ENCODE results near the gene FHIT.

The FHIT gene

DNA sequence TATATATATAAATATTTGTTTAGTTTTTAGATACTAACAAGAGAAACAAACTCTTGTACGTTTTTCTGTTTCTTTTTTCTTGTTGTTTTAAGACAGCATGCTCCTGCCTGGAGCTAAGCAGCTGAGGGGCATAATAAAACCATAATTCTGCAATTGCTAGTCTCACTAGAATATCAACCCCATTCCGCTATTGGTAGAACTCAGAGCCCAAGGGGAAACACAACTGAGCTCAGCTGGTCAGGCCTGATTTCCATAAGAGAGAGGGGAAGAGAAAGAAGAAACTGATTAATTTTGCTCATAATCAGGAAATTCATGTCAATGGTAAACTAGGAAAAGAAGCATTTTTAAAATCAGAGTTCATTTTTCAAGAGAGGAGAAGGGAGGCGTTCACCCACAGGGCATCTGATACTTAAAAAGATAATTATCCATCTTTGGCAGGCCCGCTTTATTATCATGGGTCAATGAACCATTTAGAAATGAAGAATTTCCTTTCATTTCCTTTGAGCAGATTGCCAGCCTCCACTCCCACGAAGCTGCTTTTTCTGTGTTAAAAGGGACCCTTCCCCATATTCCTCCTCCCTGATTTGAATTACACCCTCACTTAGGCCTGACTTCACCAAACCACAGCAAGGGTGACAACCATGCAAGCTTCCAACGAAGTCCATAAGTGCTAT is 1236.1 kb downstream of the FHIT start:
- H3K27me3 ChIP-seq (ENCODE audit: control insufficient read depth in 1 of 2, insufficient read depth in 2 of 2, low read length in 2 of 2): no peaks in the 10 kb centered on the region
- no peak overlapping the region for H3K27ac ChIP-seq (ENCODE audit: low read depth, low read length)
- no peaks in the 10 kb centered on the region for H3K9me3 ChIP-seq (ENCODE audit: control insufficient read depth in 1 of 2, low read length in 2 of 2)
- no peaks in the 10 kb centered on the region for H3K36me3 ChIP-seq (ENCODE audit: control insufficient read depth in 1 of 2, insufficient read depth in 2 of 2, low read length in 2 of 2)
- no peak overlapping the region for H3K4me3 ChIP-seq (ENCODE audit: low read depth in 1 of 2, low read length in 2 of 2)
- no peak overlapping the region for H3K9ac ChIP-seq (ENCODE audit: low read depth in 1 of 2, low read length in 2 of 2)
- H3K4me1 ChIP-seq (ENCODE audit: control insufficient read depth in 1 of 2, insufficient read depth in 2 of 2, low read length in 2 of 2): no peaks in the 10 kb centered on the region

DNA sequence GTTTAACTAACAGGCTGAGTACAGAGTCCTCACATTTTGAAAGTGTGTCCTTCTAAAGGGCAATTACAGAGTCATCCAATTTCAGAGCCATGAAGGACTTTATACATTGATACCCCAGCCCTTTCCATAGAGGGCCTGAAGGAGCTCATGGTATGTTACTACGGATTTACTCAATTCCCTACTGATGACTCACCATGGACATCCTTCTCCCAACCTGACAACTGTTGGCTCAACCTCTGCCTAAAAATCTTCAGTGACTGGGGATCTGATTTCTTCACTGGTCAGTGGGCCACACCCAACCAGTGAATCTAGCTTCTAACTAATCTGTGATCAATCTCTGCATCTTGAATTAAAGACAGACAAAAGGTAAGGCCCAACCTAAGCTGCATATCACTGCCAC is 1238.0 kb downstream of the FHIT start:
- no peak overlapping the region for H3K9ac ChIP-seq (ENCODE audit: low read depth in 1 of 2, low read length in 2 of 2)
- H3K4me3 ChIP-seq (ENCODE audit: low read depth in 1 of 2, low read length in 2 of 2): no peak overlapping the region
- no peaks in the 10 kb centered on the region for H3K9me3 ChIP-seq (ENCODE audit: control insufficient read depth in 1 of 2, low read length in 2 of 2)
- no peaks in the 10 kb centered on the region for H3K4me1 ChIP-seq (ENCODE audit: control insufficient read depth in 1 of 2, insufficient read depth in 2 of 2, low read length in 2 of 2)
- H3K27me3 ChIP-seq (ENCODE audit: control insufficient read depth in 1 of 2, insufficient read depth in 2 of 2, low read length in 2 of 2): no peaks in the 10 kb centered on the region
- no peak overlapping the region for H3K27ac ChIP-seq (ENCODE audit: low read depth, low read length)
- no peaks in the 10 kb centered on the region for H3K36me3 ChIP-seq (ENCODE audit: control insufficient read depth in 1 of 2, insufficient read depth in 2 of 2, low read length in 2 of 2)

DNA sequence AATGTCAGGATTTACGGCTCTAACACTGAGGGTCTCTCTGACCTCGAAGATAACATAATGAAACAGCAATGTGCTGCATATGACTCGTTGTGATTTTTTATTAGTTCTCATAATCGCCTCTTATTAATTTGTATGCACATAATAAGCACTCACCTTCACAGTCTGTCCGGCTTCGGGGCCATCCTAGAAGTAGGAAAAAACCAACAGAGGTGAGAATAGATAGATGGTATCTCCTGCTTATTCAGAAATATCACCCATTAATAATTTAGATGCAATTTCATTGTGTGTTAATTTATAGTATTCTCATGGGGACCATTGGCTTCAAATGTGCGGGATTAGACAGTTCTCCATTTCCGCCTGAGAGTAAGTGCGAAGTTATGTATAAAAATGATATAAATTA is 1240.0 kb downstream of the FHIT start:
- H3K4me3 ChIP-seq (ENCODE audit: low read depth in 1 of 2, low read length in 2 of 2): no peak overlapping the region

DNA sequence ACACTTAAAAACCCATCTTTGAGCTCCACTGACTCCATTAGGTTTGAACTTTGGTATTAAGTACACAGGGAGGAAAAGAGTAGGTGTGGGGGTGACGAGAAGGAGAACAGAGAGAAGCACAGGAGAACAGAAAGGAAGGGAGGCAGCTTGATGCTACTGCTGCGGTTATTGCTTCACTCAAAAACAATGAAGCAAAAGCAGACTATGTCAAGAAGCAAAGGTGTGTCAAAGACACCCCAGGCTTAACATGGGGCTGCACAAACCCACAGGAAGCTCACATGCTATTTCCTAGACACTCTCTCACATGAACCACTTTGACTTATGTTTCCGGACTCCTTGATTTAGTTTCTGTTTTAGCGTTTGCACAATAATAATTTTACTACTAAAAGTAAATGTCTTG is 1240.5 kb downstream of the FHIT start:
- Histone ChIP-seq H3K9me3 (ENCODE audit: control insufficient read depth in 1 of 2, low read length in 2 of 2) (no peaks in the 10 kb centered on the region), H3K36me3 (ENCODE audit: control insufficient read depth in 1 of 2, insufficient read depth in 2 of 2, low read length in 2 of 2) (no peaks in the 10 kb centered on the region), H3K27me3 (ENCODE audit: control insufficient read depth in 1 of 2, insufficient read depth in 2 of 2, low read length in 2 of 2) (no peaks in the 10 kb centered on the region), H3K4me3 (ENCODE audit: low read depth in 1 of 2, low read length in 2 of 2) (no peak overlapping the region), H3K27ac (ENCODE audit: low read depth, low read length) (no peak overlapping the region), H3K4me1 (ENCODE audit: control insufficient read depth in 1 of 2, insufficient read depth in 2 of 2, low read length in 2 of 2) (no peaks in the 10 kb centered on the region), H3K9ac (ENCODE audit: low read depth in 1 of 2, low read length in 2 of 2) (no peak overlapping the region)

More for the DNA sequence above, 1240.0 kb downstream of the FHIT start:
- Histone ChIP-seq H3K9me3 (ENCODE audit: control insufficient read depth in 1 of 2, low read length in 2 of 2) (no peaks in the 10 kb centered on the region), H3K27me3 (ENCODE audit: control insufficient read depth in 1 of 2, insufficient read depth in 2 of 2, low read length in 2 of 2) (no peaks in the 10 kb centered on the region), H3K9ac (ENCODE audit: low read depth in 1 of 2, low read length in 2 of 2) (no peak overlapping the region), H3K27ac (ENCODE audit: low read depth, low read length) (no peak overlapping the region), H3K36me3 (ENCODE audit: control insufficient read depth in 1 of 2, insufficient read depth in 2 of 2, low read length in 2 of 2) (no peaks in the 10 kb centered on the region), H3K4me1 (ENCODE audit: control insufficient read depth in 1 of 2, insufficient read depth in 2 of 2, low read length in 2 of 2) (no peaks in the 10 kb centered on the region)

DNA sequence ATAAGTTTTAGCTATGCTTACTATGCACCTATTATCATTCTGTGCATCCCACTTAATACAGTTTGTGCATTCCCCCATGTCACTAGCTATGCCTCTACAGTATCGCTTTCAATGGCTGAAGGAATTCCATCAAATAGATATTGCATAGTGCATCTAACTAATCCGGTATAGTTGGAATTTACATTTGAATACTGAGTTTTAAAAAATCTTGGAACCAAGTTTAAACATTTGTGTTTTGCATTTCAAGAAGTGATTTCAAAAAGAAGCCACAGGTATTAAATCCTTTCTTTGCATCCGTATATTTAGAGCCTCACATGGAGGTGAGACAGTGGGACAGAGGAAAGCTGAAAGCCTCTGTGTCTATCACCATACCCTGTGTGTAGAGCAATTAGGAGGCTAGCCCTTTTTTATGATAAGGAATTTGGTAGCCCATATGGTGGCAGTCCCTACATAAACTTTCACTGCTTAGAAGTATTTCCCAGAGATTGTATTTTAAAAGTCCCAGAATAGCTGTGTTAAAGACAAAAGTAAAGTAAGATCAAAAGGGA is 1241.2 kb downstream of the FHIT start:
- Histone ChIP-seq H3K36me3 (ENCODE audit: control insufficient read depth in 1 of 2, insufficient read depth in 2 of 2, low read length in 2 of 2) (no peaks in the 10 kb centered on the region), H3K4me3 (ENCODE audit: low read depth in 1 of 2, low read length in 2 of 2) (no peak overlapping the region), H3K4me1 (ENCODE audit: control insufficient read depth in 1 of 2, insufficient read depth in 2 of 2, low read length in 2 of 2) (no peaks in the 10 kb centered on the region), H3K27ac (ENCODE audit: low read depth, low read length) (no peak overlapping the region), H3K9me3 (ENCODE audit: control insufficient read depth in 1 of 2, low read length in 2 of 2) (no peaks in the 10 kb centered on the region), H3K9ac (ENCODE audit: low read depth in 1 of 2, low read length in 2 of 2) (no peak overlapping the region), H3K27me3 (ENCODE audit: control insufficient read depth in 1 of 2, insufficient read depth in 2 of 2, low read length in 2 of 2) (no peaks in the 10 kb centered on the region)

DNA sequence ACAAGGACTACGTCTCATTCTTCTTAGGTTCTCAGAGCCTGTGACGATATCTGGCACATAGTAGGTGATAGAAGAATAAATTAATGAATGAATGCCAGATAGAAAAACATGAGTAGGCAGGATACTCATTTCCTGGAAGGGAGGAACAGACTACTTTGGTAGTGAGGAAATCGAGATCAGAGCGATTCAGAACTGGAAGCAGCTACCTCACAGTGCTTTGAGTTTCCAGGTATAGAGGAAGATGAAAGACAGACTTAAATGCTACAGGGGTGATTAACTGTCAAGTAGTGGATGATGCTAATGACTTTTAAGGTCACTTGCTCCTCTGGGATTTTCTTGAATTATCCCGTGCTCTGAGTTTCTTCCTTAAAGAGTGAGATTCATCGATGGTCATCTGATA is 1249.9 kb downstream of the FHIT start:
- no peaks in the 10 kb centered on the region for H3K4me1 ChIP-seq (ENCODE audit: control insufficient read depth in 1 of 2, insufficient read depth in 2 of 2, low read length in 2 of 2)
- no peak overlapping the region for H3K27ac ChIP-seq (ENCODE audit: low read depth, low read length)
- H3K27me3 ChIP-seq (ENCODE audit: control insufficient read depth in 1 of 2, insufficient read depth in 2 of 2, low read length in 2 of 2): no peaks in the 10 kb centered on the region
- no peaks in the 10 kb centered on the region for H3K36me3 ChIP-seq (ENCODE audit: control insufficient read depth in 1 of 2, insufficient read depth in 2 of 2, low read length in 2 of 2)
- no peak overlapping the region for H3K4me3 ChIP-seq (ENCODE audit: low read depth in 1 of 2, low read length in 2 of 2)
- H3K9me3 ChIP-seq (ENCODE audit: control insufficient read depth in 1 of 2, low read length in 2 of 2): no peaks in the 10 kb centered on the region
- no peak overlapping the region for H3K9ac ChIP-seq (ENCODE audit: low read depth in 1 of 2, low read length in 2 of 2)

DNA sequence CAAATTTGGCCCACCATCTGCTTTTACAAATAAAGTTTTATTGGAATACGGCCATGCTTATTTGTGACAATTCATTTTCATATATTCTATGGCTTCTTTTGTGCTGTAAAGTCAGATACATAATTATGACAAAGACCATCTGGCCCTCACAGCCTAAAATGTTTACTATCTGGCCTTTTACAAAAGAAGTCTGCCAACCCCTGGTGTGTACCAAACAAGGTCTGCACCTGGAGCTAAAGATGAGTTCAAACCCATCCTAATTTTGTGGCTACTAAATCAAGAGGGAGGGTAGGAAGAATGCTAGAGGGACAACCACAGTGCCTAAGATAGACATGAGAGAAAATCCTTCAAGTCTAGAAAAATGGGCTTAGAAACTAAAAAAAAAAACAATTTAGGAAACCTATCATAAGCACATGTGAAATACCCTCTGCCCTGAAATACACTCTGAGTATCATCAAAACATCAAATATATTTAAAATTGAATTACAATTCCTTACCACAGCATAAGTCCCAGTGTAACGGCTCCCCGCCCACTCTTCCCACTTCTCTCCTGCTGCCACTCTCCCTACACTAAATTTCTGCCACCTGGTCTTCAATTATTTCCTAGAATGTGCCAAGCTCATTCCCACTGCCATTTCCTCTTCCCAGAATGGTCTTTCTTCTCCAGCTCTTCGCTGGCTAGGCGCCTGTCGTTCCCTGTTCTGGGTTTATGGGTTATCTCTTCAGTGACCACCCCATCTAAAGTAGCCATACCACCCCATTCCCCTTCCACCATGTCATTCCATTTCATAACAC is 1250.7 kb downstream of the FHIT start:
- Histone ChIP-seq H3K27ac (ENCODE audit: low read depth, low read length) (no peak overlapping the region), H3K4me3 (ENCODE audit: low read depth in 1 of 2, low read length in 2 of 2) (no peak overlapping the region), H3K9ac (ENCODE audit: low read depth in 1 of 2, low read length in 2 of 2) (no peak overlapping the region), H3K27me3 (ENCODE audit: control insufficient read depth in 1 of 2, insufficient read depth in 2 of 2, low read length in 2 of 2) (no peaks in the 10 kb centered on the region), H3K4me1 (ENCODE audit: control insufficient read depth in 1 of 2, insufficient read depth in 2 of 2, low read length in 2 of 2) (no peaks in the 10 kb centered on the region), H3K9me3 (ENCODE audit: control insufficient read depth in 1 of 2, low read length in 2 of 2) (no peaks in the 10 kb centered on the region), H3K36me3 (ENCODE audit: control insufficient read depth in 1 of 2, insufficient read depth in 2 of 2, low read length in 2 of 2) (no peaks in the 10 kb centered on the region)

DNA sequence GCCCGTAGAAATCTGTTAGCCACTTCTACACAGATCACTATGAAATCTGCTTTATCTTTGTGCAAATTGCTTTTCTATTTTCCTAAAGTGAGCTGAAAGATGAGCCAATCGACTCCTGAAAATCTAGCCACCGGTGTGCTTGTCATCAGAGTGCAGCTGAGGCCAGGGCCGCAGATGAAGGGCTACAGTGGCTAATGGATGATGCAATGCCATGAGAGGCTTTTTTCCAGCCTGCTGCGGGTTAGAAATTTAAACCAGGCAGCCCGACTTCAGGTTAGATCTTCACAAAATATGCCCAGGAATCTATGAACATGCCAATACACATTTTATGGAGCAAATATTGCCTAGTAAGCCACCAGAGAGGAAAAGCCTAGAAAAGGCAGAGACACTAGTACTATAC is 1253.2 kb downstream of the FHIT start:
- Histone ChIP-seq H3K27me3 (ENCODE audit: control insufficient read depth in 1 of 2, insufficient read depth in 2 of 2, low read length in 2 of 2) (no peaks in the 10 kb centered on the region), H3K36me3 (ENCODE audit: control insufficient read depth in 1 of 2, insufficient read depth in 2 of 2, low read length in 2 of 2) (no peaks in the 10 kb centered on the region), H3K9ac (ENCODE audit: low read depth in 1 of 2, low read length in 2 of 2) (no peak overlapping the region), H3K4me3 (ENCODE audit: low read depth in 1 of 2, low read length in 2 of 2) (no peak overlapping the region), H3K9me3 (ENCODE audit: control insufficient read depth in 1 of 2, low read length in 2 of 2) (no peaks in the 10 kb centered on the region), H3K27ac (ENCODE audit: low read depth, low read length) (no peak overlapping the region), H3K4me1 (ENCODE audit: control insufficient read depth in 1 of 2, insufficient read depth in 2 of 2, low read length in 2 of 2) (no peaks in the 10 kb centered on the region)

DNA sequence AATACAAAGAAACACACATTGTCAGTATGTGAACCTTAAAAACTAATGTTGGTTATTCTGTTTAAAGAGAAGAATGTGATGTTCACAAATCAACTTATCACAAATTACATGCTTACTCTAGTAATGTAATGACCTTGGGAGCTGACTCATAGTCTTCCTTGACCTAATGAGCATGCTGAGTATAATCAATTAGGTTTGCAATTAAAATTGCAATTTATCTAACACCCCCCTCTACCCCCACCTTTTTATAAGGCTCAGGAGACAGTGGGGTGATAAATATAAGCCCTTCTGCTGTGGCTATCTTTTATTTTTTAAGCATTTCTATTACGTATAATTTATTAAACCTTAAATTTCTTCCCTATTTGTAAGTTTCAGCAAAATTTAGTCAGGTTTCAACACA is 1253.7 kb downstream of the FHIT start:
- Histone ChIP-seq H3K4me1 (ENCODE audit: control insufficient read depth in 1 of 2, insufficient read depth in 2 of 2, low read length in 2 of 2) (no peaks in the 10 kb centered on the region), H3K9ac (ENCODE audit: low read depth in 1 of 2, low read length in 2 of 2) (no peak overlapping the region), H3K27ac (ENCODE audit: low read depth, low read length) (no peak overlapping the region), H3K9me3 (ENCODE audit: control insufficient read depth in 1 of 2, low read length in 2 of 2) (no peaks in the 10 kb centered on the region), H3K4me3 (ENCODE audit: low read depth in 1 of 2, low read length in 2 of 2) (no peak overlapping the region), H3K36me3 (ENCODE audit: control insufficient read depth in 1 of 2, insufficient read depth in 2 of 2, low read length in 2 of 2) (no peaks in the 10 kb centered on the region), H3K27me3 (ENCODE audit: control insufficient read depth in 1 of 2, insufficient read depth in 2 of 2, low read length in 2 of 2) (no peaks in the 10 kb centered on the region)

DNA sequence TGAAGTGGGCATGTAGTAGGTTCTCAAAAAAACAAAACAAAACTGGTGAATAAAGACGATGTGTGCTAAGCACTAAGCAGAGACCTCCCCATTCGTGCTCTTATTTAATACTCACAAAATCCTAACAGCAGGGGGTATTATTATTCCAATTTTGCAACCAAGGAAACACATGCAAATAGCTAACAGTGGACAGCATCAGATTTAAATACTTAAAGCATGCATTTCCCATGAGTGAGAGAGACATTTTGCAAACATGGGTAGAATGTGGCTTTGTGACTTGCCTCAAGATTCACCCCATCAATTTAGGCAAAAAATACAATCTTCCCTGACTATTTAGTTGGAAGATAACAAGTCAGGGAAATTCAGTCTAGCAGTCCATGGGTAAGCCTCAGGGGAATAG is 1255.2 kb downstream of the FHIT start:
- Histone ChIP-seq H3K4me1 (ENCODE audit: control insufficient read depth in 1 of 2, insufficient read depth in 2 of 2, low read length in 2 of 2) (no peaks in the 10 kb centered on the region), H3K4me3 (ENCODE audit: low read depth in 1 of 2, low read length in 2 of 2) (no peak overlapping the region), H3K9me3 (ENCODE audit: control insufficient read depth in 1 of 2, low read length in 2 of 2) (no peaks in the 10 kb centered on the region), H3K9ac (ENCODE audit: low read depth in 1 of 2, low read length in 2 of 2) (no peak overlapping the region), H3K27ac (ENCODE audit: low read depth, low read length) (no peak overlapping the region), H3K36me3 (ENCODE audit: control insufficient read depth in 1 of 2, insufficient read depth in 2 of 2, low read length in 2 of 2) (no peaks in the 10 kb centered on the region), H3K27me3 (ENCODE audit: control insufficient read depth in 1 of 2, insufficient read depth in 2 of 2, low read length in 2 of 2) (no peaks in the 10 kb centered on the region)

Measured in duodenal mucosa (tissue), 2 donors.